ENCODE results near the gene SLC9A1.

DNA sequence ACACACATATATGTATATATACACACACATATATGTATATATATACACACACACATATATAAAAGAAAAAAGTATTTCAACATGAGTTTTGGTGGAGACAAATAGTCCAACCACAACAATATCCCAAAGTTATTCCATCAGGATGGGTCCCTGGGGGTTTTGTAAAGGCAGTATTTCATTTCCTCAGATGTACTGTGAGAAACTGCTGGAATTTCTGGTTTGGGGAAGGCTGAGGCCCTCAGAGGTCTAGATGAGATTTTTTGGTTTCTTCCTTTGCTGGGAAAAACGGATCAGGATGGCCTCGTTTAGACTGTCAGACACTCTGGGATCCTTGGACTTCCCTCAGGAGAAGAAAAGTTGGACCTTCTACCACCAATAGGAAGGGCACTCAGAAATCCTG is 105.8 kb downstream of the SLC9A1 start:
- TF ChIP-seq TCF7 (CRISPR knock-in tag; IDR thresholded peaks at IDR 0.05; ENCODE audit: low read depth) (no peak), RELA (CRISPR knock-in tag; IDR thresholded peaks at IDR 0.05; ENCODE audit: borderline replicate concordance) (no peak), CTCF (IDR thresholded peaks at IDR 0.05) (no peak), ZNF219 (CRISPR knock-in tag; IDR thresholded peaks at IDR 0.05; ENCODE audit: borderline replicate concordance) (no peak), NFE2L1 (CRISPR knock-in tag; IDR thresholded peaks at IDR 0.05) (no peak), FOXJ3 (CRISPR knock-in tag; IDR thresholded peaks at IDR 0.05; ENCODE audit: borderline replicate concordance) (no peak)
- TF ChIP-seq, protein P1, sequence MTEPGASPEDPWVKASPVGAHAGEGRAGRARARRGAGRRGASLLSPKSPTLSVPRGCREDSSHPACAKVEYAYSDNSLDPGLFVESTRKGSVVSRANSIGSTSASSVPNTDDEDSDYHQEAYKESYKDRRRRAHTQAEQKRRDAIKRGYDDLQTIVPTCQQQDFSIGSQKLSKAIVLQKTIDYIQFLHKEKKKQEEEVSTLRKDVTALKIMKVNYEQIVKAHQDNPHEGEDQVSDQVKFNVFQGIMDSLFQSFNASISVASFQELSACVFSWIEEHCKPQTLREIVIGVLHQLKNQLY (CRISPR knock-in tag; IDR thresholded peaks at IDR 0.05) = no peak
